Measurements from ENCODE around the gene OSBPL1A.

OSBPL1A gene

DNA sequence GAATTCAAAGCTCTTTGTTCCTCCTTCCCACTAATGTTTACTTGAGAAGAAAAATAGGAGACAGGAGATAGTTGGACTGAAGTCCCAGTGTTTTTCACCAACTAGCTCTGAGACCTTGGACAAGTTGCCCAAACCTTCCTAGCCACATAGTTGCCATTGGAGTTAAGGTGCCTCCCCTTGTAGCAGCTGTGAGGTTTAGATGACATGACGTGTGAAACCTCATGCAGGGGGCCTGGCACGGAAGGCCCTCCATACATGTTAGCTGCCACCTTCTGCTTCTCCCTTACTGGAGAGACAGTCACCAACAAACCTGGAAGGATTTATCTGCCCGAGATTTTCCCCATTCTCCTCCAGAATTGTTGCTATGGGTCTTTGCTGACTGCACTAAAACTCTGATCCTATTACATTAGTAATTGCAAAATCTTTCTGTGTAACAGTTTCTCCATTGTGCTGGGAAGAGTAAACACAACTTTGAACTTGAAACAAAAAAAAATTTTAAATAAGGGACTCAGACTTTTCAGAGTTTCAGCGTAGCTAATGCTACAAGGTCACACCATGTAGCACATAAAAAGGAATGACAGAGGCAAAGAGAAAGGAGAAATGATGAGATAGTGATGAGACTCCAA is 282.6 kb downstream of the OSBPL1A start:
- H3K27ac ChIP-seq: no peak overlapping the region
- TF ChIP-seq, protein P1, sequence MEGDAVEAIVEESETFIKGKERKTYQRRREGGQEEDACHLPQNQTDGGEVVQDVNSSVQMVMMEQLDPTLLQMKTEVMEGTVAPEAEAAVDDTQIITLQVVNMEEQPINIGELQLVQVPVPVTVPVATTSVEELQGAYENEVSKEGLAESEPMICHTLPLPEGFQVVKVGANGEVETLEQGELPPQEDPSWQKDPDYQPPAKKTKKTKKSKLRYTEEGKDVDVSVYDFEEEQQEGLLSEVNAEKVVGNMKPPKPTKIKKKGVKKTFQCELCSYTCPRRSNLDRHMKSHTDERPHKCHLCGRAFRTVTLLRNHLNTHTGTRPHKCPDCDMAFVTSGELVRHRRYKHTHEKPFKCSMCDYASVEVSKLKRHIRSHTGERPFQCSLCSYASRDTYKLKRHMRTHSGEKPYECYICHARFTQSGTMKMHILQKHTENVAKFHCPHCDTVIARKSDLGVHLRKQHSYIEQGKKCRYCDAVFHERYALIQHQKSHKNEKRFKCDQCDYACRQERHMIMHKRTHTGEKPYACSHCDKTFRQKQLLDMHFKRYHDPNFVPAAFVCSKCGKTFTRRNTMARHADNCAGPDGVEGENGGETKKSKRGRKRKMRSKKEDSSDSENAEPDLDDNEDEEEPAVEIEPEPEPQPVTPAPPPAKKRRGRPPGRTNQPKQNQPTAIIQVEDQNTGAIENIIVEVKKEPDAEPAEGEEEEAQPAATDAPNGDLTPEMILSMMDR (conservative IDR thresholded peaks at IDR 0.05): no peak

DNA sequence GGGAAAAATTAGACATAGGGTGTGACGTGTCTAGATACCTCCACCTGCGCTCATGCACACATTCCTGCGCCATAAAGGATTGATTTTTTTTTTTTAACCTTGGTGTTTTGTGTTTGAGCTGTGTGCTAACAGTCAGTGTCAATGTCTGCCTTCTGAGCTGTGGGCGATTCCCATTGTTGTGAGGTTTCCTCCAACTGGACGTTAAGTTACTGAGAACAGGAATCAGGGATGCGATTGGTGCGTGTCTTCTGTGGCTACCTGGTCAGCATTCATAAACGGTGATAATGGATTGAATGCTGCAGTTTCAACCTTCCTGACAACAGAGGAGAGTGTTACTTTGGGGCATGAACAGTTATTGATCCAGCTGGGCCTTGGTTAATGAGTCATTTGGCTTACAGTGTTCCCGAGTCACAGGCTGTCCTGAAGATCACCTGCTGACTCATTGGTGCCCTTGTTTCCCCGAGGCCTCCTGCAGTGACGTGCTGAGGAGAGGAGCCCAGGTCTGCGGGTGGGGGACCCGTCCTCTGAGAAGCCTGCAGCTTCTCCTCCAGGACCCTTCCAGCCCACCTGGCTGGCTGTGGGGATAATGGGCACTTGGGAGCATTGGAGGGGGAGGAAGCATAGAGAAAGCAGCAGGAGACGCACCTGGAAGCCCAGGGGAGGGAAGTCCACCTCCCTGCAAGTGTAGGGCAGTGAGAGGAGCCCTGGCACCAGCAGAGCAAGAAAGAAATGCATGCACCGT is 284.6 kb downstream of the OSBPL1A start:
- no peak overlapping the region for H3K27ac ChIP-seq
- TF ChIP-seq, protein P1 (conservative IDR thresholded peaks at IDR 0.05): no peak

GRCh38 chr18:24112464-24112863 is 285.2 kb downstream of the OSBPL1A start:
- no peak overlapping the region; the same call in 1 of the 2 replicates for H3K27ac ChIP-seq

More at GRCh38 chr18:24112464-24112863, 285.2 kb downstream of the OSBPL1A start:
- TF ChIP-seq, protein P1 (conservative IDR thresholded peaks at IDR 0.05): no peak
